PC-3 (cell line): Measurements from ENCODE around the gene RFT1. TPM values are rescaled to one million over a fixed set of nuclear protein-coding genes. Genes with fewer than 3 reads are reported as not detected.

Experiments used
- ATAC-seq: fragments of 200-7000 bp; cut with Tn5 transposase; 2 replicates; pipeline ENCODE4 v1.9.1; 2020; ENCODE audit warnings: mild to moderate bottlenecking, moderate library complexity
- BruUV-seq: library from RNA; stranded (reverse); fragments of 400-500 nt; replicated peaks from 2 replicates; lab custom pipeline; 2021; lab: Mats Ljungman, UMichigan
- CTCF ChIA-PET: fragments of 300-600 bp; sonication (Branson Sonifier 250); formaldehyde crosslinking; loops from one replicate; lab custom pipeline; 2022; ENCODE audit warnings: antibody characterized with exemption; lab: Charles Lee
- POLR2A ChIA-PET: fragments of 300-600 bp; sonication (Branson Sonifier 250); formaldehyde crosslinking; loops from one replicate; lab custom pipeline; 2022; ENCODE audit warnings: antibody characterized with exemption; ENCODE audit not compliant: unreplicated experiment; lab: Charles Lee
- DNase-seq: peaks from one replicate; pipeline ENCODE4 v3.0.0-alpha.2; 2015
- H2AFZ ChIP-seq: fragments of 300-600 bp; sonication (generic); 2 replicates; pipeline ENCODE4 v1.6.0; 2016; ENCODE audit warnings: antibody characterized with exemption, low read length
- H3F3A ChIP-seq: fragments of 300-600 bp; sonication (generic); one replicate; pipeline ENCODE4 v1.6.0; 2017; ENCODE audit warnings: antibody characterized with exemption, low read length, control low read depth, mild to moderate bottlenecking; ENCODE audit not compliant: unreplicated experiment
- H3K27ac ChIP-seq: fragments of 300-600 bp; sonication (generic); 2 replicates; pipeline ENCODE4 v1.5.1; 2016; ENCODE audit warnings: mild to moderate bottlenecking, low read length
- H3K27me3 ChIP-seq: fragments of 300-600 bp; sonication (generic); 2 replicates; pipeline ENCODE4 v1.6.1; 2016; ENCODE audit warnings: low read length, mixed read lengths
- H3K36me3 ChIP-seq: fragments of 300-600 bp; sonication (generic); 2 replicates; pipeline ENCODE4 v1.6.1; 2016; ENCODE audit warnings: low read depth, mixed run types, low read length, mixed read lengths
- H3K4me1 ChIP-seq: fragments of 300-600 bp; sonication (generic); 2 replicates; pipeline ENCODE4 v1.5.1; 2016; ENCODE audit warnings: low read length; ENCODE audit not compliant: insufficient read depth
- H3K4me2 ChIP-seq: fragments of 300-600 bp; sonication (generic); 2 replicates; pipeline ENCODE4 v1.6.0; 2016; ENCODE audit warnings: low read length
- H3K4me3 ChIP-seq: fragments of 300-600 bp; sonication (generic); 2 replicates; pipeline ENCODE4 v1.5.1; 2016; ENCODE audit warnings: mild to moderate bottlenecking, low read length, mixed read lengths
- H3K79me2 ChIP-seq: fragments of 300-600 bp; sonication (generic); 2 replicates; pipeline ENCODE4 v1.6.1; 2017; ENCODE audit warnings: low read length, mixed read lengths
- H3K9ac ChIP-seq: fragments of 300-600 bp; sonication (generic); 2 replicates; pipeline ENCODE4 v1.6.0; 2016; ENCODE audit warnings: mild to moderate bottlenecking, low read length
- H3K9me2 ChIP-seq: fragments of 300-600 bp; sonication (generic); replicated peaks from 2 replicates; pipeline ENCODE4 v1.6.1; 2016; ENCODE audit warnings: mixed run types, low read length, mixed read lengths
- H3K9me3 ChIP-seq: fragments of 300-600 bp; sonication (generic); 2 replicates; pipeline ENCODE4 v1.6.1; 2016; ENCODE audit warnings: low read length, mixed read lengths
- H4K20me1 ChIP-seq: fragments of 300-600 bp; sonication (generic); 2 replicates; pipeline ENCODE4 v1.6.1; 2016; ENCODE audit warnings: low read length, mixed read lengths
- CTCF ChIP-seq: fragments of 300-600 bp; sonication (generic); conservative IDR thresholded peaks from 2 replicates; pipeline ENCODE4 v1.5.1; 2017; ENCODE audit warnings: antibody characterized with exemption, low read depth, mild to moderate bottlenecking, low read length
- EZH2 ChIP-seq: fragments of 300-600 bp; sonication (generic); IDR thresholded peaks from one replicate; pipeline ENCODE4 v1.6.1; 2017; ENCODE audit warnings: antibody characterized with exemption, mild to moderate bottlenecking, low read length; ENCODE audit not compliant: unreplicated experiment
- EZH2phosphoT487 ChIP-seq: fragments of 300-600 bp; sonication (generic); IDR thresholded peaks from 2 replicates; pipeline ENCODE4 v1.6.1; 2018; ENCODE audit warnings: mild to moderate bottlenecking, antibody characterized with exemption, low read length, borderline replicate concordance
- intact Hi-C: fragments of 100-400 bp; cut with micrococcal nuclease; formaldehyde crosslinking; loops from 2 replicates; pipeline ENCODE4 v1.9.0; 2023
- total RNA-seq: library from RNA; depleted of rRNA; stranded (reverse); fragments of >200 nt; gene quantifications from 2 replicates; pipeline ENCODE4 v1.2.3, GENCODE V29; 2014

RFT1 gene
- total RNA-seq, 1 experiment from 2014 or later, result 24.6 TPM

- H3K79me2 ChIP-seq, result no peaks in the 10 kb centered on the region
- ChIA-PET CTCF (no interaction called here), POLR2A (no interaction called here)
- H3K4me1 ChIP-seq, result peaks cover 6% of the 10 kb centered on the region; the same call in 1 of the 2 replicates
- no peak overlapping the region for H3K4me3 ChIP-seq
- H3F3A ChIP-seq, result no peaks in the 10 kb centered on the region
- H3K27ac ChIP-seq, result no peak overlapping the region
- H3K9me3 ChIP-seq, result no peaks in the 10 kb centered on the region
- H3K9me2 ChIP-seq, result no peaks in the 10 kb centered on the region
- intact Hi-C loops, result no loop called here
- no peaks in the 10 kb centered on the region for H3K27me3 ChIP-seq
- ATAC-seq, result no peak
- no TSS peak for BruUV-seq
- no peak for TF ChIP-seq CTCF
- TF ChIP-seq EZH2phosphoT487, result no peak
- TF ChIP-seq EZH2, result no peak
- DNase-seq, result no peak
- H2AFZ ChIP-seq, result no peak overlapping the region
- no peaks in the 10 kb centered on the region for H3K36me3 ChIP-seq
- no peak overlapping the region for H3K9ac ChIP-seq
- no peaks in the 10 kb centered on the region for H4K20me1 ChIP-seq
- H3K4me2 ChIP-seq, result no peak overlapping the region
These were observed 80.2 kb downstream of the RFT1 start for GRCh38 chr3:53049987-53050386.

- intact Hi-C loops, result no loop called here
- peak overlapping the region; percentile 87; the same call in 1 of the 2 replicates for H3K9ac ChIP-seq
These were observed 83.8 kb downstream of the RFT1 start for GRCh38 chr3:53046171-53047170.

More at GRCh38 chr3:53046171-53047170, 83.8 kb downstream of the RFT1 start:
- Histone ChIP-seq H3K4me3 (peak overlapping the region; percentile 92), H3K36me3 (no peaks in the 10 kb centered on the region), H4K20me1 (0 out of 2 replicates have a peak, but pooled peaks cover 8% of the 10 kb centered on the region), H3K27ac (no peak overlapping the region), H3K79me2 (peaks cover 35% of the 10 kb centered on the region), H3K9me3 (no peaks in the 10 kb centered on the region), H2AFZ (peak overlapping the region; percentile 97), H3K9me2 (no peaks in the 10 kb centered on the region), H3F3A (no peaks in the 10 kb centered on the region), H3K4me2 (peak overlapping the region; percentile 81), H3K4me1 (peaks cover 22% of the 10 kb centered on the region), H3K27me3 (no peaks in the 10 kb centered on the region)
- no peak for DNase-seq
- no peak for TF ChIP-seq CTCF
- POLR2A ChIA-PET, result interaction anchor here (0.6 to 1.0 kb wide), 3 partner anchors 8 to 447 kb away, joined by 3 to 9 read pairs (median 4); no protein-coding TSS in a partner anchor
- CTCF ChIA-PET, result interaction anchor here (0.6 kb wide), 1 partner anchor 11 kb away, joined by 3 read pairs; no protein-coding TSS in a partner anchor
- BruUV-seq, result TSS peak; percentile 71
- ATAC-seq, result peak; percentile 33
